HEK293T (cell line): ENCODE measurements around the gene MRPL1.

Experiments
- CTCF ChIA-PET: fragments of 350-600 bp; formaldehyde crosslinking; extraction: SDS; loops from one replicate; lab custom pipeline; 2021; ENCODE audit warnings: antibody characterized with exemption, inconsistent platforms; lab: Yijun Ruan, JAX
- POLR2A ChIA-PET: fragments of 350-600 bp; formaldehyde crosslinking; extraction: SDS; loops from one replicate; lab custom pipeline; 2020; ENCODE audit warnings: antibody characterized with exemption, inconsistent platforms; lab: Yijun Ruan, JAX
- DNase-seq: peaks from one replicate; pipeline ENCODE4 v3.0.0; 2012; ENCODE audit warnings: mixed read lengths; ENCODE audit errors: extremely low spot score
- ARNT ChIP-seq: fragments of 450-650 bp; IDR thresholded peaks from 2 replicates; pipeline ENCODE4 v1.6.1; 2017; ENCODE audit warnings: mild to moderate bottlenecking
- BHLHE40 ChIP-seq: fragments of 450-650 bp; IDR thresholded peaks from 2 replicates; pipeline ENCODE4 v1.6.1; 2016; ENCODE audit warnings: mild to moderate bottlenecking, moderate library complexity, borderline replicate concordance
- CTBP1 ChIP-seq: fragments of 450-650 bp; IDR thresholded peaks from 2 replicates; pipeline ENCODE4 v1.6.1; 2016; ENCODE audit warnings: borderline replicate concordance
- ELF4 ChIP-seq: fragments of 450-650 bp; IDR thresholded peaks from 2 replicates; pipeline ENCODE4 v1.6.1; 2017; ENCODE audit warnings: antibody characterized with exemption
- FOXA1 ChIP-seq: fragments of 450-650 bp; IDR thresholded peaks from 2 replicates; pipeline ENCODE4 v1.6.1; 2016; ENCODE audit warnings: mild to moderate bottlenecking
- FOXK2 ChIP-seq: fragments of 450-650 bp; IDR thresholded peaks from 2 replicates; pipeline ENCODE4 v1.6.1; 2016; ENCODE audit warnings: mild to moderate bottlenecking
- FOXM1 ChIP-seq: fragments of 450-650 bp; IDR thresholded peaks from 2 replicates; pipeline ENCODE4 v1.6.1; 2017; ENCODE audit warnings: mild to moderate bottlenecking, borderline replicate concordance
- HDGF ChIP-seq: fragments of 450-650 bp; IDR thresholded peaks from 2 replicates; pipeline ENCODE4 v1.6.1; 2017; ENCODE audit warnings: antibody characterized with exemption, borderline replicate concordance
- L3MBTL2 ChIP-seq: fragments of 450-650 bp; conservative IDR thresholded peaks from 2 replicates; pipeline ENCODE4 v1.6.1; 2016; ENCODE audit warnings: mild to moderate bottlenecking
- LEF1 ChIP-seq: fragments of 450-650 bp; IDR thresholded peaks from 2 replicates; pipeline ENCODE4 v1.6.1; 2017; ENCODE audit warnings: mild to moderate bottlenecking, borderline replicate concordance
- NFRKB ChIP-seq: fragments of 450-650 bp; IDR thresholded peaks from 2 replicates; pipeline ENCODE4 v1.6.1; 2016; ENCODE audit warnings: mild to moderate bottlenecking, moderate library complexity
- SP1 ChIP-seq: fragments of 450-650 bp; IDR thresholded peaks from 2 replicates; pipeline ENCODE4 v1.6.1; 2017
- SUZ12 ChIP-seq: fragments of 450-650 bp; IDR thresholded peaks from 2 replicates; pipeline ENCODE4 v1.6.1; 2016; ENCODE audit warnings: mild to moderate bottlenecking
- TARDBP ChIP-seq: fragments of 450-650 bp; IDR thresholded peaks from 2 replicates; pipeline ENCODE4 v1.6.1; 2016
- ZNF384 ChIP-seq: fragments of 450-650 bp; IDR thresholded peaks from 2 replicates; pipeline ENCODE4 v1.6.1; 2016
- TF ChIP-seq, protein P1 (sequence below): fragments of 450-650 bp; IDR thresholded peaks from 2 replicates; pipeline ENCODE4 v1.6.1; 2016

MRPL1 gene

GRCh38 chr4:77844363-77844762, 18.3 kb upstream of the MRPL1 start:
- peak; percentile 53; the same call in 1 of the 2 replicates for TF ChIP-seq ZNF384
- TF ChIP-seq TARDBP: no peak
- no peak for DNase-seq
- ChIA-PET POLR2A (no interaction called here), CTCF (no interaction called here)

DNA sequence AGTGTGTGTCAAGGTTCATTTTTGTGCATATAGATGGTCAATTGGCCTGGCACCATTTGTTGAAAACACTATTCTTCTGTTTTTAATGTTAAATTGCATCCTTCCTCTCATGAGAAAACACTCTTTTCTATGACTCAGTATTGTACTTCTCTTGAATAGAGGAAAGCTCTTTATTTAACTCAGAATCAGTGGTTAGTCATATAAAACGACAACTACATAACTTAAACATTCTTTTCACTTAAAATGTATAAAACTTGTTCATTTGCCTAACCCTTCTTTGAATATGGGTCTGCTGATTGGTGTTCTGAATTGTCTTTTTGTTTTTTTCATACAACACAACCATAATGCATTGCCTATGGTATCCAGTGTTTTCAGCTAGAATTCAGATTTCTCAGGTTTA, 17.2 kb upstream of the MRPL1 start:
- TF ChIP-seq SP1: no peak
- no peak for TF ChIP-seq FOXK2
- TF ChIP-seq BHLHE40: no peak
- no peak for TF ChIP-seq ZNF384
- no peak for TF ChIP-seq TARDBP
- no peak for TF ChIP-seq ARNT
- no peak for TF ChIP-seq NFRKB
- no peak for TF ChIP-seq FOXM1
- no peak for TF ChIP-seq HDGF
- no peak for DNase-seq
- POLR2A ChIA-PET: interaction anchor here (1.1 to 1.4 kb wide), 3 partner anchors 12 to 25 kb away, joined by 3 to 6 read pairs (median 3); partner anchors contain the start of gene MRPL1
- CTCF ChIA-PET: no interaction called here

DNA sequence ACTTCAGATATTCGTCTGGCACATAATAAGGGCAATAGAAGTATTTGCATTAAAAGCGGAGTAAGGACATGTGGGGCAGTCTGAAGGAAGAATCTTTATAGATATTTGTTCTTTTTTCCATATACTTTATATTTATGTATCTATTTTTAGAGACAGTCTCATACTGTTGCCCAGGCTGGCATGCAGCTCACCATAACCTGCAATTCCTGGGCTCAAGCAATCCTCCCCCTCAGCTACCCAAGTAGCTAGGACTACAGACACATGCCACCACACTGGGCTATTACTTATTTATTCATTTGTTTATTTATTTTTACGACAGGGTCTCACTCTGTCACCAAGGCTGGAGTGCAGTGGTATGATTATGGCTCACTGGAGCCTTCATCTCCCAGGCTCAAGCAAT, 16.7 kb upstream of the MRPL1 start:
- DNase-seq: no peak
- POLR2A ChIA-PET: interaction anchor here (1.1 to 1.4 kb wide), 3 partner anchors 11 to 26 kb away, joined by 3 to 6 read pairs (median 3); partner anchors contain the start of gene MRPL1
- CTCF ChIA-PET: no interaction called here
- no peak for TF ChIP-seq FOXM1
- TF ChIP-seq, protein P1, sequence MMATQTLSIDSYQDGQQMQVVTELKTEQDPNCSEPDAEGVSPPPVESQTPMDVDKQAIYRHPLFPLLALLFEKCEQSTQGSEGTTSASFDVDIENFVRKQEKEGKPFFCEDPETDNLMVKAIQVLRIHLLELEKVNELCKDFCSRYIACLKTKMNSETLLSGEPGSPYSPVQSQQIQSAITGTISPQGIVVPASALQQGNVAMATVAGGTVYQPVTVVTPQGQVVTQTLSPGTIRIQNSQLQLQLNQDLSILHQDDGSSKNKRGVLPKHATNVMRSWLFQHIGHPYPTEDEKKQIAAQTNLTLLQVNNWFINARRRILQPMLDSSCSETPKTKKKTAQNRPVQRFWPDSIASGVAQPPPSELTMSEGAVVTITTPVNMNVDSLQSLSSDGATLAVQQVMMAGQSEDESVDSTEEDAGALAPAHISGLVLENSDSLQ: no peak
- TF ChIP-seq FOXK2: no peak
- TF ChIP-seq SP1: no peak
- TF ChIP-seq NFRKB: no peak
- TF ChIP-seq TARDBP: no peak
- no peak for TF ChIP-seq FOXA1
- no peak for TF ChIP-seq BHLHE40
- TF ChIP-seq ARNT: no peak

DNA sequence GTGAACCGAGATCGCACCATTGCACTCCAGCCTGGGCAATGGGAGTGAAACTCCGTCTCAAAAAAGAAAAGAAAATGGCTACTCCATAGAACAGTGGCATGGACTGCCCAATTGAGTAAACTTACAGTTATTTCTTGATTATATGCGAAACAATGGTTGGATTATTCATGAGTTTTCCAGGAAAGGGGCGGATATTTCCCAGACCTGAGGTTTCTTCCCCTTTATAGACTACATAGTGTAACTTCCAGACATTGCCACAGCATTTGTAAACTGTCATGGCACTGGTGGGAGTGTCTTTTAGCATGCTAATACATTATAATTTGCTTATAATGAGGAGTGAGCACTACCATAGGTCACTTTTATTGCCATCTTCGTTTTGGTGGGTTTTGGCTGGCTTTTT, 14.1 kb upstream of the MRPL1 start:
- TF ChIP-seq, protein P1: no peak
- TF ChIP-seq HDGF (no peak), NFRKB (no peak), L3MBTL2 (no peak)
- ChIA-PET CTCF (no interaction called here), POLR2A (interaction anchor here (1.8 kb wide), 1 partner anchor 14 kb away, joined by 8 read pairs; the partner anchor contains the start of gene MRPL1)
- DNase-seq: no peak

- TF ChIP-seq SUZ12 (no peak), NFRKB (no peak)
- no peak for DNase-seq
- ChIA-PET POLR2A (interaction anchor here (1.8 kb wide), 1 partner anchor 13 kb away, joined by 8 read pairs; the partner anchor contains the start of gene MRPL1), CTCF (no interaction called here)
These were observed 13.2 kb upstream of the MRPL1 start for GRCh38 chr4:77849278-77849965.

DNA sequence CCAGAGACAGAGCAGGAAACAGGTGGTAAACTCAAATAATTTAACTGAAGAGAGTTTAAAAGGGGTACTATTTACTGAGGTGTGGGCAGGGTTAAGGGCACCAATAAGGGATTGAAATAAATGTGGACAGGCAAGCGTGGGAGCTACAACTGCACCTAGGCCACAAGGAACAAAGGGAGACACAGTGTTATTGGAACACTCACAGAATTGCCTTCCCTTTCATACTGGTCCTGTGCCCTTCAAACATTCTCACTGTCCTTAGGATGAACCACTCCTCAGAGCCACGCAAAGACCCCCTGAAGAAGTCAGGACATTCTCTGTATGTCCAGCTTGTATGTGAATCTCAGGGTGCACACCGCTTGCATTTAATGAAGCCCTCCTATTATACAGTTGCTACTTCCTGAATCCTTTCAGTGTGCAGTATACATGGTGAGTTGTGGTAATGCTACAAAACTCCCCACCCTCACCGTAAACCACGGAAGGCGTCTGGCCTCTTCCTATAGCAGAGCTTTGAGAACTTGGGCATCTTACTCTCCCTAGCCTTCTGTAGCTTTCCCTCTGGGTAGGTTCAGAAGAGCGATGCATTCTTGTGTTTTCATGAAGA, 9.6 kb upstream of the MRPL1 start:
- POLR2A ChIA-PET: interaction anchor here (1.1 to 1.2 kb wide), 2 partner anchors 9 to 32 kb away, joined by 4 to 6 read pairs; partner anchors contain the start of gene MRPL1
- no peak for TF ChIP-seq L3MBTL2
- no peak for TF ChIP-seq NFRKB
- no peak for TF ChIP-seq SP1
- no peak for TF ChIP-seq ELF4
- no peak for TF ChIP-seq TARDBP
- TF ChIP-seq CTBP1: no peak
- TF ChIP-seq, protein P1: no peak
- TF ChIP-seq ZNF384: no peak
- no peak for TF ChIP-seq HDGF
- TF ChIP-seq LEF1: no peak
- TF ChIP-seq SUZ12: no peak
- TF ChIP-seq BHLHE40: no peak
- TF ChIP-seq ARNT: no peak
- no peak for TF ChIP-seq FOXA1
- TF ChIP-seq FOXM1: no peak
- no peak for TF ChIP-seq FOXK2
- DNase-seq: no peak
- CTCF ChIA-PET: interaction anchor here (0.7 kb wide), 1 partner anchor 25 kb away, joined by 3 read pairs; no protein-coding TSS in a partner anchor
